ENCODE results near the gene PRKAG2.
"Not testable (repeated sequence)": the region's sequence is repeated elsewhere in the genome, so short reads cannot be mapped to it uniquely, and the experiment has no call there.

Gene PRKAG2

DNA sequence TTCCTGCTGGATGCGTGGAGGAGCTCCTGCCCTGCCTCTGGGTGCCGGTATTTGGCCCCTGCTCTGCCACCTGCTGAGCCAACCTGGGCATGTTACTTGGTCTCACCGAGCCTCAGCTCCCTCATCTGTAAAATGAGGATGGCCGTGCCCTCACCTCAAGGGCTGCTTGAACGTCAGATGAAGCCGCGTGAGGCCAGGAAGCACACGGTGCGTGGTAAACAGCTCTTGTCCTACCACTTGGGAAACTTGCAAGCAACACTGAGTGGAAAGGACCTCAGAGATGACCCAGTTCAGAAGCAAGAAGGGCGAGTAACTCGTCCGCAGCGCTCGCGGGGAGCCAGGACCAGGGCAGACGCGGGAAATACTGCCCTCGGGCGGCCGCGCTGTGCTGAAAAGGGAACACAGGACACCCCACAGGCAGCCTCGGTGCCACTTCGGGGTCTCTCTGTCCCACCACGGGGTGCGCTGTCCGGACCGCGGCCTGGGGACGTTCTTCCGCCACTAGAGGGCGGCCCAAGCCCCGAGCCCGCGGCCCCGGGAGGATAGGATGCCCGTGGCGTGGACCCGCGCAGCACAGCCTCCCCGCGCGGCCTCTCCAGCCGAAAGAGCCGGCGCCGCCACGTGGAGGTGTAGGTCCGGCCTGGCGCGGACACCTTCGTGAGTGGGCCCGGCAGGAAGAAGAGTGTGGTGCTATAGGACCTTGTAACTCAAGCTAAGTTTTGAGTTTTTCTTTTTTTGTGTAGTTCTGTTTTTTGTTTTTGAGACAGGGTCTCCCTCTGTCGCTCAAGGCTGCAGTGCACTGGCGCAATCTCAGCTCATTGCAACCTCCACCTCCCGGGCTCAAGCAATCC lies 94.1 kb downstream of the PRKAG2 start:
- FAIRE-seq: no peak

DNA sequence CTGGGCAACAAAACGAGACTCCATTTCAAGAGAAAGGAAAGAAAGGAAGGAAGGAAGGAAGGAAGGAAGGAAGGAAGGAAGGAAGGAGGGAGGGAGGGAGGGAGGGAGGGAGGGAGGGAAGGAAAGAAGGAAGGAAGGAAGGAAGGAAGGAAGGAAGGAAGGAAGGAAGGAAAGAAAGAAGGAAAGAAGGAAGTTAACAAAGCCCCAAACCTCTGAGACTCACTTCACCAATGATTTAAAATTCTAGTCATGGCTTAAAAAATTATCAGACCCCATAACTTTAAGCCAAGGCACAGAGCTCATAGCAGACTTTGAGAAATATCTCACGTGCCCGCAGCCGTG lies 94.7 kb downstream of the PRKAG2 start:
- FAIRE-seq: not testable (repeated sequence)

DNA sequence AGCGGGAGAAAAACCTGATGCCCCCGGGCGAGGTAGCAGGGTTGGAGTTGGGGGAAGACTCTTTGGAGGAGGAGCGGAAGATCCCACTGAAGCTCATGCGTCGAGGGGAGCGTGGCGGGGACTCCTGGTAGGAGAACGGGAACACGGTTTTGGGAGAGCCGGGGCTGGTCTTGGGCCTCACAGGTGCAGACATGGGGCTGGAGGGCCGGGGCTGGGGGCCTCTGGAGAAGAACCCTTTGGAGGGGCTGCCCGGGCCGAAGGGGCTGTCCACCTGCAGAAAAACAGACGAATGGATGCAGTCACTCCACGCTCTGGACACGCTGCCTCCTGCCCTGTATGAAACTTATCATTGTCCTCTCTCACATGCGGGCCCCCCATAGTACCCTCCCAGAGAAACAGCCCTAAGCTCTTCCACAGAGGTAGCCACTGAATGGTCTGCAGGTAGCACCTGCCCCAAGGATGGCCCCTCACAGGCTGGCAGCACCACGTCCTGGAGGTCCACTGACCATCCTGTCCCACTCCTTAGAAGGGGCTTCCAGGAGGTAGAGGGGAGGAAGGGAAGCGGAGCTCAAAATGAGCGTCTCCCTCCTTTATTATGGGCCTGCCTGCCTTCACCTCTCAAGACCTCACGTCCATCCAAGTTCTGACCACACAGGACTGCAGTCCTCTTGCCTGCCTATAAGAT lies 95.6 kb downstream of the PRKAG2 start:
- no peak for FAIRE-seq

DNA sequence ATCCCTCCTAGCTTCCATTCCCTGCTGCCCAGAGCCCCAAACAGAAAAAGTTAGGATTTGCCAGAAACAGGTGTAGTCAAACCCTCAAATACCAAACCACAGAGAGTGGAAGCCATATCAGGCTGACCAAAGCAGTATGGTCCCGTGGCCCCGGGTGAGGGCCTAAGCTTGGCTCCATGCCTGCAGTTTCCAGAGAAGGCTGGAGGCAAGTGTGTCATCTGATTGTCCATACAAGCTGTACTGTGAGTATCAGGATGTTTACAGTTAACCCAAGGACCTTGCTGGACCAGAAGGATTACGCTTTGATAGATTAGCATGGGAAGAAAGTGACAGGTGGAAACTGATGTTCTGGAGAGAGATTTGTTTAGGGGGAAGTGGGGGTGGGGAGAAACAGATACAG lies 96.3 kb downstream of the PRKAG2 start:
- FAIRE-seq: no peak

DNA sequence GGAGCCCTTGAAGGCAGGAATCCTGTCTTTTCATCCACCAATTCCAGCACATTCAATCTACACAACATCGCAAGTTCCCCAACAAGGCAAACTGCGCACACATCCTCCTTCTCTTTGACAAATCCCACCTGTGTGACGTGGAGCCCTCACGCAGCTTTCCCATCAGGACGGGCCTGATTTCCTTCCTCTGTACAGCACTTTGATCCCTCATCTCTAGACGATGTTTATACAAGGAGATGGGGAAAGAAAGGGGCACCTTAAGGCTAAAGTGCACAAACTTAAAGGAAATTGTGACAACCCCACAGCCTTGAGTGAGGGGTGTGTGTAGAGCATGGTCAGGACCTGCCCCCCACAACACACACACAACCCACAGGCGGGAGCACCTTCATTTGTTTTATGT lies 97.2 kb downstream of the PRKAG2 start:
- FAIRE-seq: no peak

DNA sequence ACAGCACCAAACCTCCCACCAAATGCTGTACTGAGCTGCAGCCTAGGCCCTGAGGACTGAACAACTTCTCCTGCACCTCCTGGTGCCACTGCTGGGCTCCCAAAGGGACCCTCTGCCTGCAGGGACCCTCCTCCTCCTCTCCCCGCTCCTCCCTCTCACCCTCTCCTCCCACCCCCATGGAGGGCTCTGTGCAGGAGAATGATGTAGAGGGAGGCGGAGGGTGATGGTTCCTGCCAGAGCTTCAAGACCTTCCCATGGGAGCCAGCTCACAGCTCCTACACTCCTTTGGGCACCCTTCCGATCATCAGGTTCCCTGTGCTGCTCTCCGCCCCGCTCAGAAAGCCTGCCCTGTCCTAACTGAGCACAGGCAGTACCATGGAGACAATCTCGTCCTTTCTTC lies 97.7 kb downstream of the PRKAG2 start:
- FAIRE-seq: no peak

DNA sequence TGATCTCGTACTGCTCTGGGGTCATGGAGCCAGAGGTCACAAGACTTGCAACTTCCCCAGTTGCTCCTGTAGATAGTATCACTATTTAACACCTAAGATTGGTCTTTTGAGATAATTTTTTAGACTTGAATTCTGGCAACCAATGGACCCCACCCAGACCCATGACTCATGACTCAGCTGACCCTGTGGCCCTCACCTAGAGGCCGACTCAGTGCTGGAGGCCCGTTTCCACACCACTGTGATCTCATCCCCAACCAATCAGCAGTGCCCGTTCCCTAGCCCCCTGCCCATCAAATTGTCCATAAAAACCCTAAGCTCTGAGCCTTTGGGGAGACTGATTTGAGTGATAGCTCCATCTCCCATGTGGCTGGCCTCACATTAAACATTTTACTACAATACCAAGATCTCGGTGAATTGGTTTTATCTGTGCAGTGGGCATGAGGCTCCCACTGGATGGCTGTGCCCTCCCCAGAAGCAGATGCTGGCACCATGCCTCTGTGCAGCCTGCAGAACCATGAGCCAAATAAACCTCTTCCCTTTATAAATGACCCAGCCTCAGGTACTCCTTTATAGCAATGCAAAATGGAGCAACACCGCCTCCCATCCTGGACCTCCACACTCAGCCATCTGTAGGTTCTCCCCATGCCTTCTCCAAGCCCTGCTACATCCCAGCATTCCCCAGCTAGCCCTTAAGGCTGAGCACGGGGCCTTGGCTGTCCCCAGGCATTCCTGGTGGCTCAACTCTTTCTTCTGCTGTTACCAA lies 98.8 kb downstream of the PRKAG2 start:
- FAIRE-seq: no peak

DNA sequence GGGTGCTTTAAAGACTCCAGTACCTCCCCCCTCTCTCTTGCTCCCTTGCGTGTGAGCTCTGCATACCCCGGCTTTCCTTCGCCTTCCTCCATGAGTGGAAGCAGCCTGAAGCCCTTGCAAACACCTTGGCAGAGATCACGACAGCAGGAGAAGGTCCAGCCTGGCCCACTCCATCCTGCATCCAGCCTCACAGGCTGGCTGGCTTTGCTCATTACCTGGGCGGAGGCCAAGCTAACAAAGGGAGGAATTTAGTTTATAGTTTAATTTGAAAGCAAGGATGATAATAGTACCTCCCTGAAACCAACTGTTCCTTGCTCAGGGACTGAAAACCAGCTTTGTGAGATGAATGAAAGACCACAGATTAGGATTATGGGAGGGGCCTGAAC lies 99.4 kb downstream of the PRKAG2 start:
- no peak for FAIRE-seq

DNA sequence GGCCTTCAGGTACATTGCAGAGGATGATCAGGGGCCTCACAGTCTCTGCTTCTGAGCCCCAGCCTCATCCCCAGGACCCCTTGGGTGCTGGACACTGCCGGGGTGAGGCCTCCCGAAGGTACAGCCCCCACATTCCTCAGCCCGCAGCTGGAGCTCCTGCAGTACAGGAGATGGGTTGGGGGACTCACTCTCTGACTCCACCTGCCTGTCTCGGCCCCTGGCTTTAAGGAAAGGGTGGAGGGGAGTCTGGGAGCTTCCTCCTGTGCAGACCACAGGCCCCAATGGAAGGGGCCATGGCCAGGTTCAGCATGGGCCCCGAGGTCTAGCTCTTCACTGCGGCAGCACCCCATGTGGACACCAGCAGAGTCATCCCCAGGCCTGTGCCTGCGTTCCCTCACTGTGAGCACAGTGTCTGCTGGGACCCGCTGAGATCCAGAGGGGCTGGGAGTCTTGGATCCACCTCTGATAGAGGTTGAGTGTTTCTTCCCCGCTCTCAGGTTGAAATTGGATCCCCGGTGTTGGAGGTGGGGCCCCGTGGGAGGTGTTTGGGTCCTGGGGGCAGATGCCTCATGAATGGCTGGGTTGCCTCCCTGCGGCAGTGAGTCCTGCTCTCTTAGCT lies 99.9 kb downstream of the PRKAG2 start:
- FAIRE-seq: no peak

DNA sequence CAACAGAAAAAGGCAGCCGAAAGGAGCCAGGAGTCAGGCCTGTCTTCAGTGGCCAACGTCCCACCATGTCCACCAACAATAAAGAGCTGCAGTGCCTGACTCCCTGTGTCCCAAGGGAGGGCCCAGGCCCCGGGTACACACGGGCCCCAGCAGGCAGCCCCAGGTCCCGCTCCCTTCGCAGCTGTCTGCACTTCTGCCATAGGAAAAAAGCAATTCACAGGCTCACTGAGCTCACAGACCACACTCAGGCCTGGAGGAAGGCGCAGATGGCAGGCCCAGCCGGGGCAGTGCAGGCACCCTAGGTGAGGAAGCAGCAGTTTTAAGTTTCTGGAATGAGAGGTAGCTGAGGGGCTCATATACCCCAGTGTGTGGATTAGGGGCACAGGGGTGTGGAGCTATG lies 100.5 kb downstream of the PRKAG2 start:
- FAIRE-seq: no peak

DNA sequence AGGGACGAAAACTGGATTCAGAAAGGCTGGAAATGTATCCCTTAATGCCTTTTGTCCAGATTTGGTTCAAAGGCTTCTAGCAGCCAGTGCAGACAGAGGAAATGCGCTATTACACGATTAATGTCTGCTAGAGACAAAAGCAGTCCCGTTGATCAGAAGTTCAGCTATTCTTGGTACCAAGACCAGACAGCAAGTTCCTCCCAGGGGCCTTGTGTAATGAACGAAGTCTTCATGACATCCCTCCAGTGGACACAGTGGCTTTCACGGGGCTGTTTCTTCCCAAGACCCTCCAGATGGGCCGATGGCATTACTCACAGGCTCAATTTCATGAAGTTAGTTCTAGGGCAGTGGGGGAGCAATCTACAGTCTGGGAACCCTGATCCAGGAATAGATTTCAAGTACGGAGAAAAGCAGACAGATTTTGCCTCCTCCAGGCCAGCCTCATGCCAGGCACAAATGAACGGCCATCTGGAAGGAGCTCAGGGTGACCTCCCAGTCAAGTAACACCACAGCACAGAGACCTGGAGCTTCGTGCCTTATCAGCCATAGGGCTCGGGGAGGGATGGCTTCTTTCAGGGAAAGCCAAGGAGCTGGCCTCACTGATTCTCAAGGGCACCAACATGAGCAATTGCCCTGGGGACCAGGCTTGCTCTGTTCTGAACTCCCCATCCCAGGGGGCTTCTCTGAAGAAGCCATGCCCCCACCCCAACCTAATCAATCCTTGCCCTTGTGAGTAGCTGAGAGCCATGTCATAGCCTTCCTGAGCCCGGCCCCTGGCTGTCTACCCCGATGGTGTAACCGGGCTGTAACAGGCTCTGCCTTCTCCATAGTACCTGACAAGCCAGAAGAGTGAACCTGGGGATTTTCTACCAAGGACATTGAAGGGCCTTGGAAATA lies 101.1 kb downstream of the PRKAG2 start:
- no peak for FAIRE-seq

DNA sequence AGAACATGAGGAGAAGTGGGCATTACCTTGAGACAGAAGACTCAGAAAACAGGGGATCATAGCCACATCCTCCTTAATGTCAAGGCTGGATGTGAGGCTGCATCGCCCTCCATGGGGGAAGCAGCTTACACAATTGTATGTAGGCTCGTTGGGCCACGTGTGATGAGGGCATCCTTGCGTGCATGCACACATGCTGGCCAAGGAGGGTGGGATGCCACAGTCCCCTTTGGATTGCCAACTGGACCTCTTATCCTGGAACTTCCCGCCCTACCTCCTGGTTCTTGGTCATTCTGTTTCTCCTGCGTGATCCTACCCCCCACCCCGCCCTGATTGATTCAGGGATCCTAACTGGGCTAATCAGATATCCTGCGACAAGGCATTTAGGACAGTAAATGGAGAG lies 102.0 kb downstream of the PRKAG2 start:
- no peak for FAIRE-seq

DNA sequence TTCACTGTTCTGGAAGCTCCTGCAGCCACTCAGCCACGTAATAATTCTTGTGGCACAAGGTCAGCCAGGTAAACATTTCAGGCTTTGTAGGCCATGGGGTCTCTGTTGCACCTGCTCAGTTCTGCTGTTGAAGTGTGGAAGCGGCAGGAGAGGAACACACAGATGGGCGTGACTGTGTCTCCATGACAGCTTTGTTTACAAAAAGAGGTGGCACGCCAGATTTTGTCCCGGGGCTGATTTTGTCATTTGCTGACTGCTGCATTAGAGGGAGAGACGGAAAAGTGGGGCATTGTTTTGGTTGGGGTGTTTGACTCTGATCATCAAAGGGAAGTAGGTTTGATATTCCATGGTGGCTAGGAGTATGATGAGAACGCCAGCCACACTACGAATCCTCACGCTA lies 103.1 kb downstream of the PRKAG2 start:
- no peak for FAIRE-seq

DNA sequence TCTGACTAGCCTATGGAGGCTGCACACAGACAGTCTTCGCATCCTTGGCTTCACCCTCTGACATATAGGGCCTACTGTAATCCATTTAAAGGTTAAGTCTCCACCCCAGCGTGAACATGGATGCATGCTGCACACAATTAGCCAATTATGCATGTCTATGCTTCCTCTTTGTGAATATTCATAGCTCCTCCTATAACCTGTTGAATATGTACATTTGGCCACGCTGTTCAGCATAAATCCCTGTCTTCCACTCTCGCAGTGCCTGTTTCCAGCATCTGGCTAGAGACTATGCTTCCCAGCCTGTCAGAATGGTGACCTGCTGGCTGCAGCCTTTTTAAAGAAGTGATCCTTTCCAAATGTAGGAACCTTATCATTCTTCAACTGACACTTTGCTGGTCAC lies 106.7 kb downstream of the PRKAG2 start:
- FAIRE-seq: no peak

DNA sequence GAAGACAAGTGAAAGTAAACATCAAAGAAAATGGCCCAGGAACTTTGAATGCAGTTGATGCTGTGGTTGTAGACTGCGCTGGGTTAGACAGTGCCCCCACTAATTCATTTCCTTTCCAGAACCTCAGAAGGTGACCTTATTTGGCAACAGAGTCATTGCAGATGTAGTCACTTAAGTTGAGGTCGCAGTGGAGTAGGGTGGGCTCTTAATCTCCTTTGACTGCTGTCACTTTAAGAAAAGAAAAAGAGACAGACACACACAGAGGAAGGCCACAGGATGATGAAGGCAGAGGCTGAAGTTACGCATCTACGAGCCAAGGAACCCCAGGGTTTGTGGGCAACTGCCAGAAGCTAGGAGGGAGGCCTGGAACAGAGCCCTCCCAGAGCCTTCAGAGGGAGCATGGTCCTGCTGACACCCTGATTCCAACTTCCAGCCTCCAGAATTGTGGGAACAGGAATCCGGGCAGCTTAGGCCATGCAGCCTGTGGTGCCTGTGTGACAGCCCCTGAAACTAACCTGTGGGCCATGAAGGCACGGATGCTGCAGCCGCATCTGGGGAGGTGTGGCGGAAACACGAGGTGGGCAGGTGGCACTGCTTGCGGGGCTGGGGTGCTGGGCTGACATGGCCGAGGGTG lies 107.6 kb downstream of the PRKAG2 start:
- FAIRE-seq: no peak

DNA sequence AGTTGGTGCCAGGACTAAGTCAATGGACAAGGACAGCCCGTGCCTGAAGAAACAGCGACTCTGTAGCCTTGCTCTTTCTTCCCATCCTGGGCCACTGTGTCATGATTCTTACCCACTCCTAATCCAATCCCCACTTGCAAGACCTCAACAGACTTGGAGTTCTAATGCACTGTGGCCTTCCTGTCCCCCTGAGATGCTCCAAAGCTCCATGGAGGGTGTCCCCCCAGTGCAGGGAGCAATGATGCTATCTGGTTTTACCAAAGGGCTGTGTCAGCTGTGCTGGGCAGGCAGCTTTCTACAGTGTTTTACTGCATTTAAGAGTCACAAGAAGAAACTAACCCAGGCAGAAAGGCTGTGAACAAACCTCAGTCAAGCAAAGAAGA lies 108.1 kb downstream of the PRKAG2 start:
- FAIRE-seq: no peak

DNA sequence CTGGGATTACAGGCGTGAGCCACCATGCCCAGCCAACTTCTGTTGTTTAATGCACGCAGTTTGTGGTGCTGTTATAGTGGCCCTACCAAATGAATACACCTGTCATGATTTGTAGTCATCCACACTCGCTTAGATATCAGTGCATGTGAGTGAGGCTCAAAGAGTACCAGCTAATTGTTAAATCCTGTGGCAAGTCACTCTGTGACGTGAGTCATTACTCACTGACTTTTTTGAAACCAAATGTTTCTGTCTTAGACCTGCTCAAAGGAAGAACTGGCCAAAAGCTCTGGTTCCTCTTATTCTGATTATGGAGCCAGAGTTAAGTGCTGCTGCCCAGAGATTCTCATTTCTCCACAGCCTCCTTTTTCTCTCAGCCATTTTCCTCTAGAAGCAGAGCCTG lies 109.4 kb downstream of the PRKAG2 start:
- FAIRE-seq: no peak

DNA sequence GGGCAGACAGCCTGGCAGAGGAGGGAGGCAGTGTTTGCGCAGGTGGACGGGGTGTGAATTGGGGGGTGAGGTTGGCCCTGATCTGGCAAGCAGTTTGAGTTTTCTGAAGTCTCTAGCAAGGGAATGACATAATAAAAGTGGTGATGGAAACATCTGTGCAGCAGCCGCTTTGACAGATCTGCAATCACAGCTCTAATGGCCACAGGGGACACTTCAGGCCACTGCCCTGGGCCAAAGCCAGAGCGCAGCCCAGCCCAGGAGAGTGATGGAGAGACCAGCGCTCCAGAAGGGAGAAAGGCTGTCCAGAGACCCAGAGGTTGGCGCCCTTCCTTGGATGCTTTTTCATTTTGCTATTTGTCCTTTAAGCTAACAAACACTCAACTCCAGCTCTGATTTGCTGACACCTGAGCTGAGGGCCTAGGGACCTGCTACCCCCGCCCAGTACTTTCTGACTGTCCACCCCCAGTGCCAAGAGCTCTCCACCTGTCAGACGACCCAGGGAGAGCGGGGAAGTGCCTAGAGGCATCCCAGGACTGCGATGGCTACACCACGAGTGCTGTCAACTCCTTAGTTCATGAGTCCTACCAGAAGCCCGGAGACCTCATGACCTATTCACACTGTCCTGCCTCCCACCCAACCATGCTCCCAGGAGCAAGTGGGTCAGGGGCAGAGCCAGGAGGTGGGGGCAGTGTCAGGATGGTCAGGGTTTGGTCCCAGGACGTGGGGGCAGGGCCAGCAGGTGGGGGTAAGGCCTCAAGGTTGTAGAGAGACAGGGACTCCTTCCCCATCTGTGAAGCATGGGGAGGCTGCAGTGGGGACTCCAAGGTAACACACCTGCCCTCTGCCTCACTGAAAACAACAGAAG lies 112.6 kb downstream of the PRKAG2 start:
- no peak for FAIRE-seq

DNA sequence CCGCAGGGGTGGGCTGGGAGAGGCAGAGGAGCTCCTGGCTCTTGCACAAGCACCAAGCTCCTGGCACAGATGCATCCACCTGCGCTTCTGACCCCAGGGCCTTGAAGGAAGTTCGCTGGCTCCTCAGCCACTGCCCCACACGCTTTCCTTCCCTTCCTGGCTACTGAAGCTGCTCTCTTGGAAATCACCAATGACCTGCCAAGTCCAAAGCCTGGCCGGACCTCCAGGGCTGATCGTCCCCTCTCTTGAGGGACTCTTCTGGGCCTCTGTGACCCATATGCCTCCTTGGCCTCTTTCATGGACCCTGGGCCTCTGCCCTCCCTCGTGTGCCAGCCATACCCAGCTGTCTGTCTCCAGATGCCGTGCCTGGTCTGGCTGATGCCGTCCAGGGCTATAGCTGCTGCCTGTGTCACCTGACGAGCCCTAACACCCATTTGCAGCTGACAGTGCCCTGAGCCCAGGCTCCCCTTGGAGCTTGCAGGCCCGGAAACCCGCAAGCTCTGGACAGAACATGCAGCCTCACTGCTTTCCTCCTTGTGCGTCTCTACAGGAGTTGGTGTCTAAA lies 113.4 kb downstream of the PRKAG2 start:
- no peak for FAIRE-seq

DNA sequence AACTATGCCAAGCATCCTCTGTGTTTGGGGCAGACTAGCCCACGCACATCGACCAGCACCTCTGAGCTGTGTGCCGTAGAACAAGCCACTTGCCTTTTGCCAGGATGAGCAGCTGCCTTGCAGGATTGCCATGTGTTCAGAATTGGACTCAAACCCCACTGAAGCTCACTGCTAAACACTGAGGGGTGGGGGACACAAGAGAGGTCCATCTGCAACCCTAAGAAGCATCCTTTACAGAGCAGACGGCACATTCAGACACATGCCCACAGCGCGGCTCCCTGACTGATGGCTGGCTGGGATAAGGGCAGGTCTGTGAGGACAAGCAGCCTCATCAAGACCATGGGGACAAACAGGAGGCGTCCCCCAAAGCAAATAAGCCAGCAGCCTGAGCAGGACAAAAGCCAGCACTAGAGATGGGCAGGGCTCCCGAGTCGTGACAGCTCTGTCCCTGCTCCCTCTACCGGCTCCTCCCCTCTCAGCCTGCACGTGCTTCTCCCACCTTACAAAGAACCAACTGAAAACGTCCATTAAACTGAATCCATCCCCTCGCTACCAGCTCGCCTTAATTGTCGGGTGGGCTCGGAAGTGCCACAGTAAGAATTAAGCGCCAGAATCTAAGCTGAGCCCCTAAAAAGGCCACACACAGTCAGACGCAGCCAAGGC lies 114.2 kb downstream of the PRKAG2 start:
- FAIRE-seq: no peak
